Measurements from ENCODE around the gene CELSR3. TPM values are rescaled to one million over a fixed set of nuclear protein-coding genes. Genes with fewer than 3 reads are reported as not detected.
A peak's percentile ranks its signal among the peaks of the same experiment; 100 is the strongest.

CELSR3 gene
- polyA plus RNA-seq, 1 donor from 2014 or later, result 0.59 TPM

- Mint-ChIP-seq H3K27ac (peak overlapping the region; percentile 46 to 88 (median 64)), H3K36me3 (peaks cover 3% of the 10 kb centered on the region), H3K4me3 (peak overlapping the region; percentile 62 to 77 (median 72)), H3K4me1 (peaks cover 0 to 4% (median 2%) of the 10 kb centered on the region in 3 donors), H3K9me3 (no peaks in the 10 kb centered on the region), H3K27me3 (peaks cover 8% of the 10 kb centered on the region)
Observed at GRCh38 chr3:48656841-48657281, 5.8 kb downstream of the CELSR3 start.

- Mint-ChIP-seq H3K4me3 (peak overlapping the region; percentile 62 to 84 (median 77)), H3K36me3 (peaks cover 3% of the 10 kb centered on the region), H3K27ac (peak overlapping the region; percentile 46 to 89 (median 88)), H3K4me1 (peaks cover 0 to 3% (median 2%) of the 10 kb centered on the region in 3 donors), H3K9me3 (no peaks in the 10 kb centered on the region), H3K27me3 (peaks cover 6% of the 10 kb centered on the region)
Observed at GRCh38 chr3:48656061-48656840, 6.4 kb downstream of the CELSR3 start.

GRCh38 chr3:48655606-48656005 lies 7.1 kb downstream of the CELSR3 start:
- H3K9me3 Mint-ChIP-seq, result no peaks in the 10 kb centered on the region
- H3K4me3 Mint-ChIP-seq, result peak overlapping the region; percentile 62 to 85 (median 80)
- peak overlapping the region in 2 of 3 donors; percentile 19 to 89 for H3K27ac Mint-ChIP-seq
- peaks cover 5% of the 10 kb centered on the region for H3K27me3 Mint-ChIP-seq
- peaks cover 0 to 4% (median 3%) of the 10 kb centered on the region in 3 donors for H3K4me1 Mint-ChIP-seq
- peaks cover 3% of the 10 kb centered on the region for H3K36me3 Mint-ChIP-seq

- peaks cover 3% of the 10 kb centered on the region for H3K36me3 Mint-ChIP-seq
- peak overlapping the region; percentile 62 to 85 (median 76) for H3K4me3 Mint-ChIP-seq
- no peaks in the 10 kb centered on the region for H3K9me3 Mint-ChIP-seq
- peak overlapping the region in 1 of 3 donors; percentile 19 for H3K27ac Mint-ChIP-seq
- no peaks in the 10 kb centered on the region for H3K27me3 Mint-ChIP-seq
- peaks cover 0 to 4% (median 3%) of the 10 kb centered on the region in 3 donors for H3K4me1 Mint-ChIP-seq
Observed at GRCh38 chr3:48655063-48655462, 7.6 kb downstream of the CELSR3 start.

GRCh38 chr3:48652923-48653715 lies 9.6 kb downstream of the CELSR3 start:
- H3K36me3 Mint-ChIP-seq, result peaks cover 3% of the 10 kb centered on the region
- H3K27me3 Mint-ChIP-seq, result no peaks in the 10 kb centered on the region
- H3K4me1 Mint-ChIP-seq, result peaks cover 0 to 4% (median 3%) of the 10 kb centered on the region in 3 donors
- no peaks in the 10 kb centered on the region for H3K9me3 Mint-ChIP-seq
- peak overlapping the region in 1 of 3 donors; percentile 27 for H3K27ac Mint-ChIP-seq
- peak overlapping the region in 3 of 4 donors; percentile 70 to 89 (median 71) for H3K4me3 Mint-ChIP-seq

GRCh38 chr3:48651771-48652170 lies 10.9 kb downstream of the CELSR3 start:
- Mint-ChIP-seq H3K4me1 (peaks cover 0 to 4% (median 3%) of the 10 kb centered on the region in 3 donors), H3K27ac (no peak overlapping the region), H3K4me3 (no peak overlapping the region), H3K27me3 (no peaks in the 10 kb centered on the region), H3K36me3 (peaks cover 3% of the 10 kb centered on the region), H3K9me3 (no peaks in the 10 kb centered on the region)

- peaks cover 0 to 4% (median 3%) of the 10 kb centered on the region in 3 donors for H3K4me1 Mint-ChIP-seq
- peak overlapping the region in 1 of 4 donors; percentile 48 for H3K4me3 Mint-ChIP-seq
- no peaks in the 10 kb centered on the region for H3K9me3 Mint-ChIP-seq
- no peak overlapping the region for H3K27ac Mint-ChIP-seq
- no peaks in the 10 kb centered on the region for H3K27me3 Mint-ChIP-seq
- H3K36me3 Mint-ChIP-seq, result peaks cover 3% of the 10 kb centered on the region
Observed at GRCh38 chr3:48650723-48651122, 12.0 kb downstream of the CELSR3 start.

GRCh38 chr3:48648188-48648850 lies 14.4 kb downstream of the CELSR3 start:
- no peaks in the 10 kb centered on the region for H3K9me3 Mint-ChIP-seq
- no peaks in the 10 kb centered on the region for H3K27me3 Mint-ChIP-seq

GRCh38 chr3:48647714-48648113 lies 15.0 kb downstream of the CELSR3 start:
- no peaks in the 10 kb centered on the region for H3K27me3 Mint-ChIP-seq

More at GRCh38 chr3:48648188-48648850, 14.4 kb downstream of the CELSR3 start:
- Mint-ChIP-seq H3K4me1 (peaks cover 0 to 2% (median 0%) of the 10 kb centered on the region in 3 donors), H3K27ac (no peak overlapping the region), H3K4me3 (no peak overlapping the region), H3K36me3 (peaks cover 2% of the 10 kb centered on the region)

GRCh38 chr3:48644898-48645760 lies 17.6 kb downstream of the CELSR3 start:
- Mint-ChIP-seq H3K36me3 (no peaks in the 10 kb centered on the region), H3K27ac (no peak overlapping the region), H3K27me3 (peaks cover 2% of the 10 kb centered on the region), H3K4me3 (no peak overlapping the region), H3K9me3 (no peaks in the 10 kb centered on the region), H3K4me1 (no peaks in the 10 kb centered on the region)

More at GRCh38 chr3:48647714-48648113, 15.0 kb downstream of the CELSR3 start:
- Mint-ChIP-seq H3K27ac (no peak overlapping the region), H3K4me3 (no peak overlapping the region), H3K4me1 (peaks cover 0 to 2% (median 0%) of the 10 kb centered on the region in 3 donors), H3K36me3 (no peaks in the 10 kb centered on the region), H3K9me3 (no peaks in the 10 kb centered on the region)

- Mint-ChIP-seq H3K4me1 (no peaks in the 10 kb centered on the region), H3K36me3 (no peaks in the 10 kb centered on the region), H3K9me3 (no peaks in the 10 kb centered on the region), H3K27me3 (peaks cover 2% of the 10 kb centered on the region), H3K27ac (no peak overlapping the region), H3K4me3 (no peak overlapping the region)
Observed at GRCh38 chr3:48642605-48643004, 20.1 kb downstream of the CELSR3 start.

- Mint-ChIP-seq H3K4me3 (no peak overlapping the region), H3K4me1 (no peaks in the 10 kb centered on the region), H3K9me3 (no peaks in the 10 kb centered on the region), H3K36me3 (no peaks in the 10 kb centered on the region), H3K27me3 (peaks cover 2% of the 10 kb centered on the region), H3K27ac (no peak overlapping the region)
Observed at GRCh38 chr3:48641396-48641795, 21.3 kb downstream of the CELSR3 start.

- H3K36me3 Mint-ChIP-seq, result no peaks in the 10 kb centered on the region
- peaks cover 0 to 5% (median 0%) of the 10 kb centered on the region in 3 donors for H3K4me1 Mint-ChIP-seq
- H3K9me3 Mint-ChIP-seq, result no peaks in the 10 kb centered on the region
- H3K27me3 Mint-ChIP-seq, result peaks cover 2% of the 10 kb centered on the region
- no peak overlapping the region for H3K27ac Mint-ChIP-seq
- no peak overlapping the region for H3K4me3 Mint-ChIP-seq
Observed at GRCh38 chr3:48639944-48640606, 22.6 kb downstream of the CELSR3 start.

Data from IgD-negative memory B cell (primary cell).